HEK293 (cell line): Measurements from ENCODE around the gene FGF8.

Source experiments
- CTCF ChIA-PET: fragments of 350-600 bp; formaldehyde crosslinking; extraction: SDS; loops from one replicate; lab custom pipeline; 2021; ENCODE audit warnings: antibody characterized with exemption; lab: Yijun Ruan, JAX
- POLR2A ChIA-PET: fragments of 300-600 bp; formaldehyde crosslinking; extraction: SDS; loops from one replicate; lab custom pipeline; 2020; ENCODE audit warnings: antibody characterized with exemption, inconsistent platforms; lab: Yijun Ruan, JAX
- H3K27ac ChIP-seq: fragments of 200-500 bp; sonication (Bioruptor generic); 2 replicates; pipeline ENCODE4 v1.5.1; 2014; ENCODE audit warnings: low read depth, low read length, control low read depth, inconsistent platforms; ENCODE audit errors: extremely low read depth
- H3K36me3 ChIP-seq, 2 experiments: fragments of 200-500 bp in 1 of 2; sonication (Bioruptor generic) in 1 of 2; 1 replicate in 1 of 2; 2 replicates in 1 of 2; pipeline ENCODE4 v1.5.1; 2014 to 2017; ENCODE audit warnings: inconsistent platforms in 2 of 2, low read length in 2 of 2; ENCODE audit not compliant: control insufficient read depth in 2 of 2, insufficient read depth in 1 of 2
- H3K4me1 ChIP-seq: fragments of 200-500 bp; sonication (Bioruptor generic); 2 replicates; pipeline ENCODE4 v1.5.1; 2014; ENCODE audit warnings: mild to moderate bottlenecking, low read length, inconsistent platforms; ENCODE audit not compliant: control insufficient read depth, insufficient read depth
- H3K4me3 ChIP-seq: 2 replicates; pipeline ENCODE4 v1.5.1; 2011; ENCODE audit warnings: low read depth, mild to moderate bottlenecking, control low read depth, low read length, moderate library complexity
- H3K9me3 ChIP-seq: fragments of 200-500 bp; sonication (Bioruptor generic); 2 replicates; pipeline ENCODE4 v1.5.1; 2014; ENCODE audit warnings: low read depth, low read length, inconsistent platforms; ENCODE audit not compliant: control insufficient read depth, insufficient read depth
- MEIS1 ChIP-seq: sonication (generic); formaldehyde crosslinking; IDR thresholded peaks from 2 replicates; pipeline ENCODE4 v1.8.1; 2022; ENCODE audit warnings: missing genetic modification reagents, mild to moderate bottlenecking, borderline replicate concordance
- ZFHX2 ChIP-seq: fragments of 450-650 bp; formaldehyde crosslinking; conservative IDR thresholded peaks from 2 replicates; pipeline ENCODE4 v1.5.1; 2016; ENCODE audit warnings: missing biosample characterization, missing genetic modification characterization
- ZIC2 ChIP-seq: fragments of 450-650 bp; formaldehyde crosslinking; IDR thresholded peaks from 2 replicates; pipeline ENCODE4 v1.5.1; 2016; ENCODE audit warnings: missing biosample characterization, missing genetic modification characterization
- ZNF132 ChIP-seq: fragments of 450-650 bp; formaldehyde crosslinking; IDR thresholded peaks from 2 replicates; pipeline ENCODE4 v1.5.1; 2017; ENCODE audit warnings: missing biosample characterization, missing genetic modification characterization, borderline replicate concordance
- ZNF157 ChIP-seq: fragments of 450-650 bp; formaldehyde crosslinking; IDR thresholded peaks from 2 replicates; pipeline ENCODE4 v1.5.1; 2016; ENCODE audit warnings: missing biosample characterization, missing genetic modification characterization
- ZNF169 ChIP-seq: fragments of 450-650 bp; formaldehyde crosslinking; IDR thresholded peaks from 2 replicates; pipeline ENCODE4 v1.5.1; 2016; ENCODE audit warnings: missing biosample characterization, missing genetic modification characterization
- ZNF2 ChIP-seq: fragments of 450-650 bp; formaldehyde crosslinking; IDR thresholded peaks from 2 replicates; pipeline ENCODE4 v1.5.1; 2016; ENCODE audit warnings: missing biosample characterization, missing genetic modification characterization
- ZNF211 ChIP-seq: fragments of 450-650 bp; formaldehyde crosslinking; IDR thresholded peaks from 2 replicates; pipeline ENCODE4 v1.5.1; 2016; ENCODE audit warnings: low read depth, missing biosample characterization, missing genetic modification characterization
- ZNF354C ChIP-seq: fragments of 450-650 bp; formaldehyde crosslinking; IDR thresholded peaks from 2 replicates; pipeline ENCODE4 v1.5.1; 2016; ENCODE audit warnings: missing biosample characterization, missing genetic modification characterization, low read depth, borderline replicate concordance
- ZNF530 ChIP-seq: fragments of 450-650 bp; formaldehyde crosslinking; IDR thresholded peaks from 2 replicates; pipeline ENCODE4 v1.5.1; 2016; ENCODE audit warnings: low read depth, missing biosample characterization, missing genetic modification characterization
- ZNF561 ChIP-seq: fragments of 450-650 bp; IDR thresholded peaks from 2 replicates; pipeline ENCODE4 v1.5.1; 2018; ENCODE audit warnings: missing biosample characterization, missing genetic modification characterization, borderline replicate concordance
- ZNF623 ChIP-seq: fragments of 450-650 bp; formaldehyde crosslinking; IDR thresholded peaks from 2 replicates; pipeline ENCODE4 v1.5.1; 2016; ENCODE audit warnings: missing biosample characterization, missing genetic modification characterization
- ZNF670 ChIP-seq: fragments of 450-650 bp; formaldehyde crosslinking; IDR thresholded peaks from 2 replicates; pipeline ENCODE4 v1.5.1; 2016; ENCODE audit warnings: missing biosample characterization, missing genetic modification characterization, low read depth
- ZNF76 ChIP-seq: fragments of 450-650 bp; formaldehyde crosslinking; IDR thresholded peaks from 2 replicates; pipeline ENCODE4; 2016; ENCODE audit warnings: low read depth, missing biosample characterization, missing genetic modification characterization, borderline replicate concordance
- ZNF776 ChIP-seq: fragments of 450-650 bp; formaldehyde crosslinking; IDR thresholded peaks from 2 replicates; pipeline ENCODE4 v1.5.0; 2017; ENCODE audit warnings: missing biosample characterization, missing genetic modification characterization, borderline replicate concordance
- ZNF830 ChIP-seq: fragments of 450-650 bp; IDR thresholded peaks from 2 replicates; pipeline ENCODE4 v1.5.0; 2018; ENCODE audit warnings: missing biosample characterization, missing genetic modification characterization, low read depth, mild to moderate bottlenecking, moderate library complexity
- TF ChIP-seq, protein P1 (sequence below): fragments of 450-650 bp; IDR thresholded peaks from 2 replicates; pipeline ENCODE4 v1.5.1; 2018; ENCODE audit warnings: missing biosample characterization, mild to moderate bottlenecking, missing genetic modification characterization
- TF ChIP-seq, protein P2 (sequence below): fragments of 450-650 bp; formaldehyde crosslinking; IDR thresholded peaks from 2 replicates; pipeline ENCODE4 v1.5.1; 2016; ENCODE audit warnings: missing biosample characterization, missing genetic modification characterization
- TF ChIP-seq, protein P3 (sequence below): fragments of 450-650 bp; formaldehyde crosslinking; IDR thresholded peaks from 2 replicates; pipeline ENCODE4 v1.5.1; 2017; ENCODE audit warnings: missing biosample characterization, missing genetic modification characterization
- TF ChIP-seq, protein P4 (sequence below): fragments of 450-650 bp; IDR thresholded peaks from 2 replicates; pipeline ENCODE4 v1.5.1; 2018; ENCODE audit warnings: missing biosample characterization, missing genetic modification characterization
- TF ChIP-seq, protein P5 (sequence below): fragments of 450-650 bp; formaldehyde crosslinking; IDR thresholded peaks from 2 replicates; pipeline ENCODE4 v1.5.1; 2017; ENCODE audit warnings: missing biosample characterization, missing genetic modification characterization

FGF8 gene

DNA sequence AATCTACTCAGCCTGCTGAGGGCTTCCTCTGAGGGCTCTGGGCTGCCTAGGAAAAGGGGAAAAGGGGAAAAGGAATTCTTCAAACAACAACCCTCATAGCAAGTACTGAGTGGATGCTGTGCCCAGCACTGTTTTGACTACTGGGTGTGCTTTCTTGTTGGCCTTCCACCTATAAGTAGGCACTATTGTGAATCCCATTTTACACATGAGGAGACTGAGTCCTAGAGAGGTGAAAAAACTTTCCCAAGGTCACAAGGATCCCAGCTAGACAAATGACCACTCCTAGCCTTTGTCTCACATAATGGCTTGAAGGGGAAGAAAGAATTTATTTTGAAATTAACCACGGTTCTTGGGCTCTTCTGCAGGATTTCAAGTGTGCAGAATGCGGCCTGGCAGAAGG lies 17.1 kb downstream of the FGF8 start (continued):
- TF ChIP-seq ZNF670, result no peak
- TF ChIP-seq, protein P1, sequence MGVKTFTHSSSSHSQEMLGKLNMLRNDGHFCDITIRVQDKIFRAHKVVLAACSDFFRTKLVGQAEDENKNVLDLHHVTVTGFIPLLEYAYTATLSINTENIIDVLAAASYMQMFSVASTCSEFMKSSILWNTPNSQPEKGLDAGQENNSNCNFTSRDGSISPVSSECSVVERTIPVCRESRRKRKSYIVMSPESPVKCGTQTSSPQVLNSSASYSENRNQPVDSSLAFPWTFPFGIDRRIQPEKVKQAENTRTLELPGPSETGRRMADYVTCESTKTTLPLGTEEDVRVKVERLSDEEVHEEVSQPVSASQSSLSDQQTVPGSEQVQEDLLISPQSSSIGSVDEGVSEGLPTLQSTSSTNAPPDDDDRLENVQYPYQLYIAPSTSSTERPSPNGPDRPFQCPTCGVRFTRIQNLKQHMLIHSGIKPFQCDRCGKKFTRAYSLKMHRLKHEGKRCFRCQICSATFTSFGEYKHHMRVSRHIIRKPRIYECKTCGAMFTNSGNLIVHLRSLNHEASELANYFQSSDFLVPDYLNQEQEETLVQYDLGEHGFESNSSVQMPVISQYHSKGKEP (tag by site-specific recombination), result no peak
- no peak for TF ChIP-seq ZNF132 (tag by site-specific recombination)
- no peak for TF ChIP-seq ZNF354C (tag by site-specific recombination)
- no peak for TF ChIP-seq ZNF776 (tag by site-specific recombination)
- no peak for TF ChIP-seq ZFHX2 (tag by site-specific recombination)
- no peak for TF ChIP-seq ZNF530
- no peak for TF ChIP-seq ZNF169
- no peak for TF ChIP-seq MEIS1
- no peak for TF ChIP-seq ZNF76 (tag by site-specific recombination)
- no peak for TF ChIP-seq ZNF157

DNA sequence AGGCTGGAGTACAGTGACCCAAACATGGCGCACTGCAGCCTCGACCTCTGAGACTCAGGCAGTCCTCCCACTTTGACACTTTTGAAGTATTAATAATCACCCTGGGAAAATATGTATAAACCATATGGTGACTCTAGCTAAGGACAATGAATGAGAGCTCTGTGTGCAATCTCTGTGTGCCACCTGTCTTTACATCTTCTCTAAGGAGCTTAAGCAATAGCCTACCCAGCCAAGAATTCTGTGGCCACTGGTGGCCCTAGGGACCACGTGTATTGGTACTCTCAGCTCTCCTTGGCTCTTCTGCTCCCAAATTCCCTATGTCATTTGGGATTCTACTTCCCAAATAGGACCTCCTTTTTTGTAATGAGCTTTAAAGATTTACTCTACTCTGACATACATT lies 23.7 kb downstream of the FGF8 start:
- ChIA-PET CTCF (interaction anchor here (0.6 to 1.0 kb wide), 3 partner anchors 29 to 145 kb away, joined by 3 to 4 read pairs (median 4); no protein-coding TSS in a partner anchor), POLR2A (no interaction called here)
- Histone ChIP-seq H3K4me1 (no peaks in the 10 kb centered on the region), H3K36me3 (no peaks in the 10 kb centered on the region), H3K27ac (no peak overlapping the region), H3K4me3 (no peak overlapping the region)
- TF ChIP-seq, protein P2, sequence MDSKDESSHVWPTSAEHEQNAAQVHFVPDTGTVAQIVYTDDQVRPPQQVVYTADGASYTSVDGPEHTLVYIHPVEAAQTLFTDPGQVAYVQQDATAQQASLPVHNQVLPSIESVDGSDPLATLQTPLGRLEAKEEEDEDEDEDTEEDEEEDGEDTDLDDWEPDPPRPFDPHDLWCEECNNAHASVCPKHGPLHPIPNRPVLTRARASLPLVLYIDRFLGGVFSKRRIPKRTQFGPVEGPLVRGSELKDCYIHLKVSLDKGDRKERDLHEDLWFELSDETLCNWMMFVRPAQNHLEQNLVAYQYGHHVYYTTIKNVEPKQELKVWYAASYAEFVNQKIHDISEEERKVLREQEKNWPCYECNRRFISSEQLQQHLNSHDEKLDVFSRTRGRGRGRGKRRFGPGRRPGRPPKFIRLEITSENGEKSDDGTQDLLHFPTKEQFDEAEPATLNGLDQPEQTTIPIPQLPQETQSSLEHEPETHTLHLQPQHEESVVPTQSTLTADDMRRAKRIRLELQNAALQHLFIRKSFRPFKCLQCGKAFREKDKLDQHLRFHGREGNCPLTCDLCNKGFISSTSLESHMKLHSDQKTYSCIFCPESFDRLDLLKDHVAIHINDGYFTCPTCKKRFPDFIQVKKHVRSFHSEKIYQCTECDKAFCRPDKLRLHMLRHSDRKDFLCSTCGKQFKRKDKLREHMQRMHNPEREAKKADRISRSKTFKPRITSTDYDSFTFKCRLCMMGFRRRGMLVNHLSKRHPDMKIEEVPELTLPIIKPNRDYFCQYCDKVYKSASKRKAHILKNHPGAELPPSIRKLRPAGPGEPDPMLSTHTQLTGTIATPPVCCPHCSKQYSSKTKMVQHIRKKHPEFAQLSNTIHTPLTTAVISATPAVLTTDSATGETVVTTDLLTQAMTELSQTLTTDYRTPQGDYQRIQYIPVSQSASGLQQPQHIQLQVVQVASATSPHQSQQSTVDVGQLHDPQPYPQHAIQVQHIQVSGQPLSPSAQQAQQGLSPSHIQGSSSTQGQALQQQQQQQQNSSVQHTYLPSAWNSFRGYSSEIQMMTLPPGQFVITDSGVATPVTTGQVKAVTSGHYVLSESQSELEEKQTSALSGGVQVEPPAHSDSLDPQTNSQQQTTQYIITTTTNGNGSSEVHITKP (tag by site-specific recombination), result no peak
- TF ChIP-seq ZNF561 (tag by site-specific recombination), result no peak
- TF ChIP-seq, all 188 proteins: peak for 0
- no peaks in the 10 kb centered on the region for H3K9me3 ChIP-seq

DNA sequence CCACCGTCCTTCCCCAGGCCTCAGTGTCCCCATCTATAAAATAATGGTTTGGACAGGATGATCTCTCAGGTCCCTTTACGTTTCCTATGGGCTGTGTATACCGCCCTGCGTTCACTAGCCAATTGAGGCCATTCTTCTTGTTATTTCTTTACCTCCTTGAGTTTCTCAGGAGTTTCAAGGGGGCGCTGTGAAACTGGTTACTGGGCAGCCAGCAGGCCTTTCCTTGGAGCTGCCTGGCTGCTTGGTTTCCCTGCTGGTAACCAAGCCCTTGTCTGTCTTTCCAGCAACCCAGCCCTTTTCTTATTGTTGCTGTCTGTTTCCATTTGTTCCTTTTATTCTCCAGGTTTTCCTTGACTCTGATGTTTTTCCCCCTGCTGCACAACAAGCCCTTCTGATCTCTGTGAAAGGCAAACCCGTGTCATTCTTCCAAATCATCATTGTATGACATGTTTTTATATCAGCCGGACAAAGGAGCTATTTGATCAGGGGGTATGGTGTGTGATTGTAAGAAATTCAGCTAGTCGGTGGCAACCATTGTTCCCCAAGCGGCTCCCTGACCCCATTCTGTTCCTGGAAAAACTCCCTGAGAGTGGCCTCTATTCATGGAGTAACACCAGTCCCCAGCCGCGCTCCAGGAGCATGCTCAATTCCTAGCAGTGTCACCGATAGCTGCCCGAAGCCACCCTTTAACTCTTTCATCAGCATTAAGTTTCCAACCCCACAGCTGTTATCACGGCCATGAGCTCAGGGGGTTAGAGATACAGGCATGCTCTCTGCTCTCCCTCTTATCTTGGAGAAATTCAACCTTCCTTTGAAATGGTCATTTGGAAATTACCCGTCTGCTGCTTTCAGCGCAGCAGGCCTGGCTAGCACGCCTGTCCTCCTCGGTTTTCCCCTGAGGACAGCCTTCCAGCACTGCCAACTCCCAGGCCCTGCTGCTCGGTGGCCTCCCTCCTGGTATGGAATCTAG lies 26.6 kb downstream of the FGF8 start:
- CTCF ChIA-PET, result interaction anchor here (0.5 to 1.7 kb wide), 6 partner anchors 10 to 132 kb away, joined by 3 to 4 read pairs (median 3); no protein-coding TSS in a partner anchor
- Histone ChIP-seq H3K27ac (no peak overlapping the region), H3K4me3 (no peak overlapping the region), H3K9me3 (no peaks in the 10 kb centered on the region), H3K36me3 (no peaks in the 10 kb centered on the region), H3K4me1 (no peaks in the 10 kb centered on the region)
- POLR2A ChIA-PET, result no interaction called here
- TF ChIP-seq ZNF157 (no peak), ZNF561 (tag by site-specific recombination) (no peak), ZNF2 (tag by site-specific recombination) (0 out of 2 replicates have a peak, but pooled peaks have one; percentile 44), ZNF211 (tag by site-specific recombination) (no peak), ZNF830 (tag by site-specific recombination) (no peak), ZIC2 (tag by site-specific recombination) (no peak), ZNF623 (tag by site-specific recombination) (no peak)
- TF ChIP-seq, protein P3, sequence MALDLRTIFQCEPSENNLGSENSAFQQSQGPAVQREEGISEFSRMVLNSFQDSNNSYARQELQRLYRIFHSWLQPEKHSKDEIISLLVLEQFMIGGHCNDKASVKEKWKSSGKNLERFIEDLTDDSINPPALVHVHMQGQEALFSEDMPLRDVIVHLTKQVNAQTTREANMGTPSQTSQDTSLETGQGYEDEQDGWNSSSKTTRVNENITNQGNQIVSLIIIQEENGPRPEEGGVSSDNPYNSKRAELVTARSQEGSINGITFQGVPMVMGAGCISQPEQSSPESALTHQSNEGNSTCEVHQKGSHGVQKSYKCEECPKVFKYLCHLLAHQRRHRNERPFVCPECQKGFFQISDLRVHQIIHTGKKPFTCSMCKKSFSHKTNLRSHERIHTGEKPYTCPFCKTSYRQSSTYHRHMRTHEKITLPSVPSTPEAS (tag by site-specific recombination), result no peak
- TF ChIP-seq, protein P4, sequence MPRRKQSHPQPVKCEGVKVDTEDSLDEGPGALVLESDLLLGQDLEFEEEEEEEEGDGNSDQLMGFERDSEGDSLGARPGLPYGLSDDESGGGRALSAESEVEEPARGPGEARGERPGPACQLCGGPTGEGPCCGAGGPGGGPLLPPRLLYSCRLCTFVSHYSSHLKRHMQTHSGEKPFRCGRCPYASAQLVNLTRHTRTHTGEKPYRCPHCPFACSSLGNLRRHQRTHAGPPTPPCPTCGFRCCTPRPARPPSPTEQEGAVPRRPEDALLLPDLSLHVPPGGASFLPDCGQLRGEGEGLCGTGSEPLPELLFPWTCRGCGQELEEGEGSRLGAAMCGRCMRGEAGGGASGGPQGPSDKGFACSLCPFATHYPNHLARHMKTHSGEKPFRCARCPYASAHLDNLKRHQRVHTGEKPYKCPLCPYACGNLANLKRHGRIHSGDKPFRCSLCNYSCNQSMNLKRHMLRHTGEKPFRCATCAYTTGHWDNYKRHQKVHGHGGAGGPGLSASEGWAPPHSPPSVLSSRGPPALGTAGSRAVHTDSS (tag by site-specific recombination), result no peak
- TF ChIP-seq, protein P5, sequence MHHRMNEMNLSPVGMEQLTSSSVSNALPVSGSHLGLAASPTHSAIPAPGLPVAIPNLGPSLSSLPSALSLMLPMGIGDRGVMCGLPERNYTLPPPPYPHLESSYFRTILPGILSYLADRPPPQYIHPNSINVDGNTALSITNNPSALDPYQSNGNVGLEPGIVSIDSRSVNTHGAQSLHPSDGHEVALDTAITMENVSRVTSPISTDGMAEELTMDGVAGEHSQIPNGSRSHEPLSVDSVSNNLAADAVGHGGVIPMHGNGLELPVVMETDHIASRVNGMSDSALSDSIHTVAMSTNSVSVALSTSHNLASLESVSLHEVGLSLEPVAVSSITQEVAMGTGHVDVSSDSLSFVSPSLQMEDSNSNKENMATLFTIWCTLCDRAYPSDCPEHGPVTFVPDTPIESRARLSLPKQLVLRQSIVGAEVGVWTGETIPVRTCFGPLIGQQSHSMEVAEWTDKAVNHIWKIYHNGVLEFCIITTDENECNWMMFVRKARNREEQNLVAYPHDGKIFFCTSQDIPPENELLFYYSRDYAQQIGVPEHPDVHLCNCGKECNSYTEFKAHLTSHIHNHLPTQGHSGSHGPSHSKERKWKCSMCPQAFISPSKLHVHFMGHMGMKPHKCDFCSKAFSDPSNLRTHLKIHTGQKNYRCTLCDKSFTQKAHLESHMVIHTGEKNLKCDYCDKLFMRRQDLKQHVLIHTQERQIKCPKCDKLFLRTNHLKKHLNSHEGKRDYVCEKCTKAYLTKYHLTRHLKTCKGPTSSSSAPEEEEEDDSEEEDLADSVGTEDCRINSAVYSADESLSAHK, result peak; percentile 68; the same call in 1 of the 2 replicates
